Hematopoietic multipotent progenitor cell (in vitro differentiated cells): ENCODE data around the gene LRP1B. TPM values are rescaled to one million over a fixed set of nuclear protein-coding genes. Genes with fewer than 3 reads are reported as not detected.

Experiments
- DNase-seq, 3 donors: peaks; one replicate each; pipeline ENCODE4 v3.0.0-alpha.2; 2011 to 2015; ENCODE audit warnings: low read depth in 2 of 3, low spot score in 2 of 3
- total RNA-seq: library from RNA; depleted of rRNA; stranded (reverse); fragments of >200 nt; gene quantifications from one replicate; pipeline ENCODE4 v1.2.3, GENCODE V29; 2012

Gene LRP1B
- total RNA-seq, result under 0.01 TPM

- peak in 2 of 3 donors; percentile 38 to 57 for DNase-seq
Measured at GRCh38 chr2:142131010-142131669, at the start of gene LRP1B. TSS of gene LRP1B (minus strand) at chr2:142131016. CDS start at chr2:142130729, 287 bp downstream.

- no peak for DNase-seq
Measured at GRCh38 chr2:142179686-142180085, 48.9 kb upstream of the LRP1B start.

- no peak for DNase-seq
Measured at GRCh38 chr2:142178604-142179003, 47.8 kb upstream of the LRP1B start.

- DNase-seq, result no peak
Measured at GRCh38 chr2:142176941-142177340, 46.1 kb upstream of the LRP1B start.

GRCh38 chr2:142175813-142176338 lies 45.1 kb upstream of the LRP1B start:
- DNase-seq, result no peak

GRCh38 chr2:142174176-142174575 lies 43.4 kb upstream of the LRP1B start:
- no peak for DNase-seq

GRCh38 chr2:142170847-142171246 lies 40.0 kb upstream of the LRP1B start:
- no peak for DNase-seq

GRCh38 chr2:142165790-142166189 lies 35.0 kb upstream of the LRP1B start:
- peak in 2 of 3 donors; percentile 49 to 59 for DNase-seq

- no peak for DNase-seq
Measured at GRCh38 chr2:142153601-142154000, 22.8 kb upstream of the LRP1B start.

- no peak for DNase-seq
Measured at GRCh38 chr2:142150453-142150852, 19.6 kb upstream of the LRP1B start.

- no peak for DNase-seq
Measured at GRCh38 chr2:142144547-142144946, 13.7 kb upstream of the LRP1B start.

- DNase-seq, result no peak
Measured at GRCh38 chr2:142142595-142142994, 11.8 kb upstream of the LRP1B start.

- DNase-seq, result peak in 2 of 3 donors; percentile 11 to 66
Measured at GRCh38 chr2:142140434-142140845, 9.6 kb upstream of the LRP1B start.

- DNase-seq, result no peak
Measured at GRCh38 chr2:142139384-142139783, 8.6 kb upstream of the LRP1B start.

- DNase-seq, result no peak
Measured at GRCh38 chr2:142136571-142136970, 5.8 kb upstream of the LRP1B start.

- DNase-seq, result no peak
Measured at GRCh38 chr2:142134911-142135310, 4.1 kb upstream of the LRP1B start.

- peak in 2 of 3 donors; percentile 65 to 77 for DNase-seq
Measured at GRCh38 chr2:142130111-142131009, 456 bp downstream of the LRP1B start.

- DNase-seq, result no peak
Measured at GRCh38 chr2:142128105-142128504, 2.7 kb downstream of the LRP1B start.

- no peak for DNase-seq
Measured at GRCh38 chr2:142127248-142127647, 3.6 kb downstream of the LRP1B start.

GRCh38 chr2:142124706-142125105 lies 6.1 kb downstream of the LRP1B start:
- DNase-seq, result no peak

- DNase-seq, result no peak
Measured at GRCh38 chr2:142119347-142119746, 11.5 kb downstream of the LRP1B start.
